ENCODE data around the gene LRBA. TPM values are rescaled to one million over a fixed set of nuclear protein-coding genes. Genes with fewer than 3 reads are reported as not detected.

LRBA gene
- total RNA-seq, 1 donor from 2014 or later = 103 TPM

GRCh38 chr4:150297861-150298474 lies 717.1 kb downstream of the LRBA start:
- peak; percentile 63 for DNase-seq (ENCODE audit: low read depth)
- TF ChIP-seq CTCF (IDR thresholded peaks at IDR 0.05; ENCODE audit: insufficient read depth, low read length, severe bottlenecking) = peak; percentile 36
- no peak for FAIRE-seq
- Histone ChIP-seq H3K36me3 (ENCODE audit: control insufficient read depth, insufficient read depth, low read length) (no peaks in the 10 kb centered on the region), H3K27me3 (ENCODE audit: control insufficient read depth, insufficient read depth, low read length) (no peaks in the 10 kb centered on the region), H3K4me3 (ENCODE audit: low read depth, low read length) (no peak overlapping the region)

DNA sequence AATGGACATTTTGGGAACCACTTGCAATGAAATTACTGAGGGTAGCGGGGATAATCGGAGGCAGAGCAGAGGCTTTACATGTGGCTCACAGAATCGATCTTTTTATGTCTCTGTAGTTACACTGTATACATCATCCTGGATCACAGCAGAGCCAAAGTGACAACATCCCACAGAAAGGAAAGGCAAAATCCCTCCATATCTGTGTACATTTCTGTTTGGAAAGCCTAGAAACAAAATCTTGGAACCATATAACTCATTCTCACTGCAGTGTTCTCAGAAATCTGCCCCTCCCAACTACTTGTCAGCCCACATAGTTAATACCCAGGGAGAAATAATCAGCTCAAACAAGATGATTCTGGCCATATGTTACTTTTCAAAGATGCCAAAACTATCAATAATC lies 725.2 kb downstream of the LRBA start:
- H3K27me3 ChIP-seq (ENCODE audit: control insufficient read depth, insufficient read depth, low read length) = no peaks in the 10 kb centered on the region
- FAIRE-seq (no peak), DNase-seq (ENCODE audit: low read depth) (no peak)
- no peaks in the 10 kb centered on the region for H3K36me3 ChIP-seq (ENCODE audit: control insufficient read depth, insufficient read depth, low read length)
- TF ChIP-seq CTCF (IDR thresholded peaks at IDR 0.05; ENCODE audit: insufficient read depth, low read length, severe bottlenecking) = no peak
- no peak overlapping the region for H3K4me3 ChIP-seq (ENCODE audit: low read depth, low read length)

DNA sequence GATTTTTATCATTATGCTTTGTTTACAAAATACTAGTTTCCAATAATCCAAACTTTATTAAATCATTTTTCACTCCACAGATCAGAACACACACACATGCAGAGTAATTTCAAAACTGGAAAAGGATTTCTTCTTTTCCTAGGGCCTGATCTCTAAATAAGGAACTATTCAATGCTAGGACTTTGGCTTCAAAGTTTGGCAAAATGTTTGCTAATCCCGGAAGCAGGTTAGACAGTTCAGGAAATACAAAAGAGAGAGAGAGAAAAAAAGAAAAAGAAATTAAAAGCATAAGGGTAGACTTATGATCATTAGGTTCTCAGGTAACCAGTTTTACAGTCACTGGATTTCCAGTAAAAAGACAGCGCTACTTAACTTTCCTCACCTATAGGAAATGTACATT lies 725.9 kb downstream of the LRBA start:
- TF ChIP-seq CTCF (IDR thresholded peaks at IDR 0.05; ENCODE audit: insufficient read depth, low read length, severe bottlenecking) = no peak
- no peak for FAIRE-seq

DNA sequence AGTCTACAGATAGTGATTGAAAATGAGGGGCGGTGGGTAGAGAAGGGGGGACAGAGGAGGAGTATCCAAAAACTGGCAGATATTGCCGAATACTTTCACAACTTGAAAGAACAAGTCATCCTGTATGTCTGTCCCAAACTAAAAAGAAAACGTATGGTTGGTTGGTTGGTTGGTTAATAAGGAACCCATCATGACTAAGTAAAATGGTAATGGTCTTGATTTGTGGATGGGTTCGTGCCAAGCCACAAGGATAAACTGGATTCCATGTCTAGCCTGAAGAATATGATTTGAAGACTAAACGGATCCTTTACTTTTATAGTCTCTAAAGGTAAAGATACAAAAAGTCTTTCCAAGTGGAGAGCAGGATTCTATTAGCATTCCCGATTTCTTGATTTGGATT lies 728.4 kb downstream of the LRBA start:
- no peak for FAIRE-seq
- no peaks in the 10 kb centered on the region for H3K27me3 ChIP-seq (ENCODE audit: control insufficient read depth, insufficient read depth, low read length)
- no peak for DNase-seq (ENCODE audit: low read depth)
- no peak for TF ChIP-seq CTCF (IDR thresholded peaks at IDR 0.05; ENCODE audit: insufficient read depth, low read length, severe bottlenecking)
- no peak overlapping the region for H3K4me3 ChIP-seq (ENCODE audit: low read depth, low read length)
- no peaks in the 10 kb centered on the region for H3K36me3 ChIP-seq (ENCODE audit: control insufficient read depth, insufficient read depth, low read length)

More for the DNA sequence above, 725.9 kb downstream of the LRBA start:
- DNase-seq (ENCODE audit: low read depth) = no peak
- Histone ChIP-seq H3K27me3 (ENCODE audit: control insufficient read depth, insufficient read depth, low read length) (no peaks in the 10 kb centered on the region), H3K4me3 (ENCODE audit: low read depth, low read length) (no peak overlapping the region), H3K36me3 (ENCODE audit: control insufficient read depth, insufficient read depth, low read length) (no peaks in the 10 kb centered on the region)

GRCh38 chr4:150283689-150284088 lies 731.4 kb downstream of the LRBA start:
- H3K4me3 ChIP-seq (ENCODE audit: low read depth, low read length) = no peak overlapping the region
- no peak for TF ChIP-seq CTCF (IDR thresholded peaks at IDR 0.05; ENCODE audit: insufficient read depth, low read length, severe bottlenecking)
- DNase-seq (ENCODE audit: low read depth) (no peak), FAIRE-seq (peak; percentile 88)
- no peaks in the 10 kb centered on the region for H3K27me3 ChIP-seq (ENCODE audit: control insufficient read depth, insufficient read depth, low read length)
- no peaks in the 10 kb centered on the region for H3K36me3 ChIP-seq (ENCODE audit: control insufficient read depth, insufficient read depth, low read length)

- Histone ChIP-seq H3K27me3 (ENCODE audit: control insufficient read depth, insufficient read depth, low read length) (no peaks in the 10 kb centered on the region), H3K36me3 (ENCODE audit: control insufficient read depth, insufficient read depth, low read length) (peaks cover 3% of the 10 kb centered on the region), H3K4me3 (ENCODE audit: low read depth, low read length) (no peak overlapping the region)
- DNase-seq (ENCODE audit: low read depth) (no peak), FAIRE-seq (no peak)
- no peak for TF ChIP-seq CTCF (IDR thresholded peaks at IDR 0.05; ENCODE audit: insufficient read depth, low read length, severe bottlenecking)
Measured at GRCh38 chr4:150280975-150281374, 734.1 kb downstream of the LRBA start.

All from bronchial epithelial cell (primary cell).